SK-N-MC (cell line): ENCODE measurements around the gene TELO2.

Experiments used
- DNase-seq: peaks from one replicate; pipeline ENCODE4 v3.0.0-alpha.2; 2011; ENCODE audit warnings: low read depth, low spot score
- H3K27ac ChIP-seq: fragments of 200-600 bp; sonication (generic); 2 replicates; pipeline ENCODE4 v1.5.1; 2016; ENCODE audit warnings: mixed run types
- H3K36me3 ChIP-seq: fragments of 200-600 bp; sonication (generic); 2 replicates; pipeline ENCODE4 v1.6.1; 2017; ENCODE audit warnings: antibody characterized with exemption, low read length, mixed read lengths; ENCODE audit not compliant: insufficient read depth
- H3K4me3 ChIP-seq: fragments of 200-600 bp; sonication (generic); 2 replicates; pipeline ENCODE4 v1.5.1; 2016
- H3K9ac ChIP-seq: fragments of 200-600 bp; sonication (generic); 2 replicates; pipeline ENCODE4 v1.8.0; 2017; ENCODE audit warnings: mixed run types, mixed read lengths; ENCODE audit not compliant: insufficient read length
- H3K9me3 ChIP-seq: fragments of 200-600 bp; sonication (generic); 2 replicates; pipeline ENCODE4 v1.6.1; 2017; ENCODE audit warnings: low read depth, mild to moderate bottlenecking, antibody characterized with exemption, low read length, moderate library complexity, mixed read lengths
- EZH2 ChIP-seq: fragments of 200-600 bp; sonication (generic); IDR thresholded peaks from one replicate; pipeline ENCODE4 v1.6.1; 2017; ENCODE audit warnings: antibody characterized with exemption
- FOXP2 ChIP-seq: optimal IDR thresholded peaks from 2 replicates; pipeline ENCODE3; 2011; ENCODE audit warnings: mild to moderate bottlenecking, moderate library complexity; ENCODE audit not compliant: insufficient read depth; ENCODE audit errors: extremely low read length, control extremely low read depth
- POLR2AphosphoS5 ChIP-seq: IDR thresholded peaks from 2 replicates; pipeline ENCODE4 v1.6.1; 2012; ENCODE audit warnings: mild to moderate bottlenecking, low read depth, low read length, borderline replicate concordance

The TELO2 gene

DNA sequence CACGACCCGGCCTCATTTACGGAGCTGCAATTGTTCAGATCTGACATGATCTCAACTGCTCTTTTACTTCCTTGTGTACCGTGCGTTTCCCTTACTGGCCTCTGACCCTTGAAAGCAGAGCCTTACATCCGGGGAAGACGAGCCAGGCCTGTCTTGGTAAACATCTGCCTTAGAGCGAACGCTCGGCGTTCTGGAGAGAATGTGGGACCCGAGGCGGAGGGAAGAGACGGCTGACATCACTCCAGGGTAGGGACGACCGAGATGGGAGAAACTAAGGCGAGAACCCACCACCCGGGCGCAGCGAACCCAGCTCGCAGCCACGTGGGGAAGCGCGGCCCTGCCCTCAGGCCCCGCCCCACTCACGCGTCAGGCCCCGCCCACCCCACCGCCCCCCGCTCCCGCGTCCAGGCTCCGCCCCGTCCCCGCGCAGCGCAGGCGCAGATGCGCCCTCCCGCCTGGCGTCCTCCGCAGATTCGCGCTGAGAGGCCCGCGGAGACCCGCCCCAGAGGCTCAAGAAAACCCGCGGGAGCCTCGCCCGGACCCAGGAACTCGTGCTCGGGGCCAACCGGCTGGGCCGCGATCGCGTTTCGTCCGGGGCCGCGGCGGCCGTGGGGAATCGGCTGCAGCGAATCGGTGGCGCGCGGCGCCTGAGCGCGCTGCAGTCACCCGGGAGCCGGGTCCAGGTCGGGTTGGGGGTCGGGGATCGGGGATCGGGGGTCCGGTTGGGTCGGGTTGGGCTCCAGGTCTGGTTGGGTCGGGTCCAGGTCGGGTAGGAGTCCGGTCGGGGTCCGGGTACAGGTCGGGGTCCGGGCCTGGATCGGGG is at the start of gene TELO2:
Gene TELO2, plus strand, starts transcription at position 438 of the 823 bp plus-strand sequence. CDS start 922 bp downstream, outside the sequence.
- peak within 1 kb of the TSS; percentile 93 for H3K4me3 ChIP-seq
- peak; percentile 10 for DNase-seq
- no peaks in the 10 kb centered on the region for H3K9me3 ChIP-seq
- peak; percentile 77; the same call in 1 of the 2 replicates for TF ChIP-seq POLR2AphosphoS5
- no peak for TF ChIP-seq EZH2
- TF ChIP-seq FOXP2: no peak
- H3K27ac ChIP-seq: peak within 1 kb of the TSS; percentile 84
- H3K36me3 ChIP-seq: peaks cover 21% of the 10 kb centered on the region; the same call in 1 of the 2 replicates
- peak within 1 kb of the TSS; percentile 93 for H3K9ac ChIP-seq

DNA sequence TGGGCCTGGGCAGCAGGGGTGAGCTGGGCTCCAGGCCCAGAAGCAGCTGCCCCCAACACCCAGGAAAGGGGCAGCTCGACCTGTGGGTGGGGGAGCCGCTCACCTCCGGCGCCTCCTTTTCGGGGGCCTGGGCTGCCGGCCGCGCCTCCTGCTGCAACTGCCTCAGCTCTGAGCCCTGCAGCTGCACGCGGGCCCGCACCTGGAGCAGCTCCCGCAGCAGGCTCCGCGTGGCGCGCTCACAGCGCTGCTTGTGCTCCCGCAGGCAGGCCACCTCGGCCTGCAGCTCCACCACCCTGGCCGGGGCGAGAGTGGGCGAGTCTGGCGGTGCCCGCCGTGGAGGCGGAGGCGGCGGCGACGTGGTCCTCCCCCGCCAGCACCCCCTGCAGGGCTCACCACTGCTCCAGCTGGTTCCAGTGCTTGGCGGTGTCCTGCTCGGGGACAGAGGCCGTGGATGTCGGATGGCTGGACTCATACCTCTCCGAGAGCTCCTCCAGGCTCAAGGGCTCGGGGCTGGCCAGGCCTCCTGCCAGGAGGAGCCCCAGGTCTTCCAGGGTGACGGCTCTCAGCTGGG is 49.7 kb upstream of the TELO2 start:
- no peak for TF ChIP-seq EZH2
- no peak for TF ChIP-seq FOXP2
- no peak for TF ChIP-seq POLR2AphosphoS5

GRCh38 chr16:1443980-1444729 is 49.0 kb upstream of the TELO2 start, which contains the start of gene CCDC154:
CCDC154 (minus strand) TSS chr16:1444556; CDS start chr16:1444322, 234 bp downstream.
- no peak within 1 kb of the TSS for H3K9ac ChIP-seq
- no peaks in the 10 kb centered on the region for H3K36me3 ChIP-seq
- H3K4me3 ChIP-seq: no peak within 1 kb of the TSS
- no peaks in the 10 kb centered on the region for H3K9me3 ChIP-seq
- H3K27ac ChIP-seq: no peak within 1 kb of the TSS
- TF ChIP-seq EZH2: no peak
- TF ChIP-seq POLR2AphosphoS5: no peak
- TF ChIP-seq FOXP2: no peak
- DNase-seq: no peak

More for the DNA sequence above, 49.7 kb upstream of the TELO2 start:
- Histone ChIP-seq H3K9ac (no peak overlapping the region), H3K4me3 (no peak overlapping the region), H3K9me3 (no peaks in the 10 kb centered on the region), H3K27ac (no peak overlapping the region), H3K36me3 (no peaks in the 10 kb centered on the region)
- no peak for DNase-seq

DNA sequence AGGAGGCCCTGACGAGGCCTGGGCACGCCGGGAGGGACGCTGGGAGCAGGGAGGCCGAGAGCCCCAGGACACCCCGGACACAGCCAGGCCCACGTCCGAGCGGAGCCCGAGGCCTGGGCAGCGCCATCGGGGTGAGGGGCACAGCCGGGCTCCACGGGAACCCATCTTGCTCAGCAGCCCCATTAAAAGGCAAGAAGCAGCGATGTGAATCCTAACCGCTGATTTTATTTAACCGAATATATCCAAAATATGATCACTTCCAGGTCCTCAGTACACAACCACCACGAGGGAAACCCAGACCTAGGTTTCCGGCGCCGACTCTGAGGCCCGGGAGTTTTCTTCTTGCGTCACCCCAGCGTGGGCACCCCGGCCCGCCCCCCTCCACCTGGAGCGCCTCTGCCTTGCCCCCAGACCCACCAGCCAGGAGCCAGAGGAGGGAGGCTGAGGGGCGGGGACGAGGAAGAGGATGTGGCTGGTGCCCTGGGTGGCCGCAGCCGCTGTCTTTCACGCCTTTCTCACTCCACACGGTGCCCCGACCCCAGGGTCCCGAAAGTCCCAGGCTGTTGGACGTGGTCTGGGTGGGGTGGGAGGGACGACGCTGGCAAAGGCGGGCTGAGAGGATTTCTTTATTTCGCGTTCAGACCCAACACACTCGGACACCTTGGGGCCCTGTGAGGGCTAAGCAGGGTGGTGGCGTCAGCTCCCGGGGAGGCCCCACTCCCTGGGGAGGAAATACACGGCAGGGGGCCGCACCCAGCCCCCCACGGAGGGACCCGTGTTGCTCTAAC is 48.2 kb upstream of the TELO2 start:
- H3K36me3 ChIP-seq: no peaks in the 10 kb centered on the region
- TF ChIP-seq FOXP2: no peak
- TF ChIP-seq POLR2AphosphoS5: no peak
- no peak for TF ChIP-seq EZH2

GRCh38 chr16:1445518-1446203 is 47.5 kb upstream of the TELO2 start:
- no peak overlapping the region for H3K9ac ChIP-seq
- no peak overlapping the region for H3K4me3 ChIP-seq
- TF ChIP-seq FOXP2: no peak
- no peak for TF ChIP-seq POLR2AphosphoS5
- no peak overlapping the region for H3K27ac ChIP-seq
- DNase-seq: no peak
- H3K9me3 ChIP-seq: no peaks in the 10 kb centered on the region
- no peaks in the 10 kb centered on the region for H3K36me3 ChIP-seq

More for the DNA sequence above, 48.2 kb upstream of the TELO2 start:
- Histone ChIP-seq H3K4me3 (no peak overlapping the region), H3K9me3 (no peaks in the 10 kb centered on the region), H3K27ac (no peak overlapping the region), H3K9ac (no peak overlapping the region)
- no peak for DNase-seq

- DNase-seq: no peak
- no peaks in the 10 kb centered on the region for H3K9me3 ChIP-seq
- H3K27ac ChIP-seq: no peak overlapping the region
- H3K4me3 ChIP-seq: no peak overlapping the region
- no peak overlapping the region for H3K9ac ChIP-seq
- no peaks in the 10 kb centered on the region; the same call in 1 of the 2 replicates for H3K36me3 ChIP-seq
- no peak for TF ChIP-seq POLR2AphosphoS5
- no peak for TF ChIP-seq EZH2
- no peak for TF ChIP-seq FOXP2
Observed at GRCh38 chr16:1446296-1447080, 46.7 kb upstream of the TELO2 start.
